Activated effector memory CD4-positive, alpha-beta T cell treated with anti-CD3 and anti-CD28 coated beads, Interleukin-2, amount 50 U/mL, for 16 hours (primary cell): Measurements from ENCODE around the gene ELN.

Experiments used
- DNase-seq: peaks from one replicate; pipeline ENCODE4 v3.0.0-alpha.2; 2020

Gene ELN

GRCh38 chr7:74064696-74065095, 36.7 kb downstream of the ELN start:
- no peak for DNase-seq

DNA sequence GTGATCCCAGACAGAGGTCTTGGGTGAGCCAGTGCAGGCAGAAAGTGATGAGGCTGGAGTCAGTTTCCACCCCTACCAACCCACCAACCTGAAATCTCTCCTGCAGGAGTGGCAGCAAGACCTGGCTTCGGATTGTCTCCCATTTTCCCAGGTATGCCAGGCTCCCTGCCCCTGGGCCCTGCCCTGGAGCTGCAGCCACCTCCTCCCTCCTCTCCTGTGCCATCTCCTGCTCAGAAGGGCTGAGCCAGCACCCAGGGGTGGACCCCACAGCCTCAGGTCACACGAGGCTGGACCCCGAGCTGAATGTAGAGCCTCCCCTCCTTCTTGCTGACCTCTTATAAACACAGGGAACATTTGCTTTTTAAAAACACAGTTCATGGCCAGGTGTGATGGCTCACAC, 38.7 kb downstream of the ELN start:
- no peak for DNase-seq

- no peak for DNase-seq
These were observed 40.6 kb downstream of the ELN start for GRCh38 chr7:74068378-74069085.

- DNase-seq: no peak
These were observed 41.1 kb downstream of the ELN start for GRCh38 chr7:74069086-74069541.

DNA sequence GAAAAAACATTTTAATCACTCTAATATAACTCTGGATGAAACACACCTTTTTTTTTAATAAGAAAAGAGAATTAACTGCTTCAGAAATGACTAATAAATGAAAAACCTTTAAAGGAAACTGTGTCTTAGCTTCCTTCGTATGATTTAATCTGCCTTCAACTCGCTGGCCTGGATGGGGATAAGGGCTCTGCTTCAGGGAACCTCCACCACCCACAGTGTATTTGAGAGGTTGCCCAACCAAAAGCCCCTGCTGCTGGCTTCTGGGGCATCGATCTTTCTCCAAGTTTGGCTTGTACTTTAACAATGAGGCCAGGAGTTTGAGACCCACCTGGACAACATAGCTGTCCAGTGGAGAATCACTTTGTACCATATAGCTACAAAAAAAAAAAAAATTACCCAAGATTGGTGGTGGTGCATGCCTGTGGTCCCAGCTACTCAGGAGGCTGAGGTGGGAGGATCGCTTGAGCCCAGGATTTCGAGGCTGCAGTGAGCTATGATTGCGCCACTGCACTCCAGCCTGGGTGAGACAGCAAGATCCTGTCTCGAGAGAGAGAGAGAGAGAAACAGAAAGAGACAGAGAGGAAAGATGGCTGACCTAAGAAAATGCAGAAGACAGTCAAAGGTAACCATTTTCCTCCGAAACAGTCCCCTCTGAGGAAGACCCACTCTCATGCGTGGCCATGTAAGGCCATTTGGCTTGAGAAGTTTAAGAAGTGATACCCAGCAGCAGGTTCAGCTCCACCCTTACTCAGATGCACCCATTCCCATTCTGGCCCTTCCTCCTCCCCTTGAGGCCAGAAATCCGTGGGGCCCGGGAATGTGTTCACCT, 42.0 kb downstream of the ELN start:
- no peak for DNase-seq

GRCh38 chr7:74070619-74070921, 42.6 kb downstream of the ELN start:
- no peak for DNase-seq

DNA sequence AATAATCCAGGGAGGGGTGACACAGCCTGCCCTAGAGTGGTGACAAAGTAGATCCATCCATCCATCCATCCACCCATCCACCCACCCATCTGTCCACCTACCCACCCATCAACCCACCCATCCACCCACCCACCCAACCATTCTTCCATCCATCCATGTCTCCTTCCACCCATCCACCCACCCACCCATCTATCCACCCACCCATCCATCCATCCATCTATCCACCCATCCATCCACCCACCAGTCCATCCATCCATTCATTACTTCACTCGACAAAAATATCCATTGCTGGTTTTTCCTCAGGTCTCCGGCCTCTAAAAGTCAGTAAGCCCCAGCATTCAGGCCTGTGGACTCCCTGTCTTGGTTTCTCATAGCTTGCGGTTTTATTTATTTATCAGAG, 43.1 kb downstream of the ELN start:
- no peak for DNase-seq

DNA sequence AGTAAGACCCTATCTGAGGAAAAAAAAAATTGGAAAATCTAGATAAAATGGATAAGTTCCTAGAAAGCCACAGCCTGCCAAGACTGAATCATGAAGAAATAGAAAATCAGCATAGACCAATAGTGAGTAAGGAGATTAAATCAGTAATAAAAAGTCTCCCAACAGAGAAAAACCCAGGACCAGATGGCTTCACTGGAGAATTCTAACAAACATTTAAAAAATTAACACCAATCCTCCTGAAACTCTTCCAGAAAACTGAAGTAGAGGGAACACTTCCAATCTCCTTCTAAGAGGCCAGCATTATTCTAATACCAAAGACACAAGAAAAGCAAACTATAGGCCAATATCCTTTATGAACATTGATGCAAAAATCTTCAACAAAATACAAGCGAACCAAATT, 46.8 kb downstream of the ELN start:
- no peak for DNase-seq

- no peak for DNase-seq
These were observed 50.5 kb downstream of the ELN start for GRCh38 chr7:74078461-74078860.

GRCh38 chr7:74082770-74083116, 54.8 kb downstream of the ELN start:
- DNase-seq: no peak

DNA sequence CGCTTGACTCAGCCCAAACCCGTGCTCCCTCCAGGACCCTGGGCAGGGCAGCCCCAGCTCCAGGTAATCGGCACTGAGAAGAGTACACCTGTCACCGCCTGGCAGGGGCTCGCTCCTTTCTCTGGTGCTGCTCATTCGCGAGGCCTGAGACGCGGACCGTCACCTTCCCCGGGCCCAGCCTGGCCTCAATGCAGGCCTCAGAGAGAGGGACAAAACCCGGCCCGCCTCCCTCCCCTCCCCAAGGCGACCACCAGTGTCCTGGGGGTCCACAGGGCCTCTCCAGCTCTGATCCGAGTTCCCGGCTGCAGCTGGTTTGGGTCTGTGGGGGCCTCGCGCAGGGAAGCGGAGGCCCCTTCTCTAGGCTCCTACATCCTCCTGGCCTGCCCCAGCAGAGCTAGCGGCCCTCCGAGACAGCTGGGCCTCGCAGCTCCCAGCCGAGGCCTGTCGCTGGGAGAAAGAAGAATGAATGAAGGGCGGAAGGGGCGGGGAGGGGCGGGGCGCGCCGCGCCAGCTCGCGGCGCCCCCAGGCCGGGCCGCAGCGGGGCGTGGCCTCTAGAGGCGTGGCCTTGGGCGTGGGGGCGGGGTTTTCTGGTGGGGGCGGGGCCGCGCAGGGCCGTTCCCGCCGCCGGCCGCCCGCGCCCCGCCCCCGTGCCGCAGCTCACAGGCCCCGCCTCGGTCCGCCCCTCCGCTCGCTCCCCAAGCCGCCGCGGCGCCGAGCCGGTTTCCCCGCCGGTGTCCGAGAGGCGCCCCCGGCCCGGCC, 55.3 kb downstream of the ELN start, which contains the start of gene LIMK1:
Gene LIMK1 (plus strand): TSS at position 688 of the 760 bp plus-strand sequence. CDS start 187 bp downstream, outside the sequence.
- peak; percentile 94 for DNase-seq

- DNase-seq: no peak
These were observed 56.2 kb downstream of the ELN start for GRCh38 chr7:74083928-74084721.

GRCh38 chr7:74084722-74085578, 57.0 kb downstream of the ELN start:
- no peak for DNase-seq

GRCh38 chr7:74087791-74088453, 59.9 kb downstream of the ELN start:
- DNase-seq: no peak

- DNase-seq: no peak
These were observed 64.5 kb downstream of the ELN start for GRCh38 chr7:74092321-74092963.

GRCh38 chr7:74092964-74093471, 65.0 kb downstream of the ELN start:
- DNase-seq: no peak

GRCh38 chr7:74093671-74094223, 65.8 kb downstream of the ELN start:
- DNase-seq: no peak

DNA sequence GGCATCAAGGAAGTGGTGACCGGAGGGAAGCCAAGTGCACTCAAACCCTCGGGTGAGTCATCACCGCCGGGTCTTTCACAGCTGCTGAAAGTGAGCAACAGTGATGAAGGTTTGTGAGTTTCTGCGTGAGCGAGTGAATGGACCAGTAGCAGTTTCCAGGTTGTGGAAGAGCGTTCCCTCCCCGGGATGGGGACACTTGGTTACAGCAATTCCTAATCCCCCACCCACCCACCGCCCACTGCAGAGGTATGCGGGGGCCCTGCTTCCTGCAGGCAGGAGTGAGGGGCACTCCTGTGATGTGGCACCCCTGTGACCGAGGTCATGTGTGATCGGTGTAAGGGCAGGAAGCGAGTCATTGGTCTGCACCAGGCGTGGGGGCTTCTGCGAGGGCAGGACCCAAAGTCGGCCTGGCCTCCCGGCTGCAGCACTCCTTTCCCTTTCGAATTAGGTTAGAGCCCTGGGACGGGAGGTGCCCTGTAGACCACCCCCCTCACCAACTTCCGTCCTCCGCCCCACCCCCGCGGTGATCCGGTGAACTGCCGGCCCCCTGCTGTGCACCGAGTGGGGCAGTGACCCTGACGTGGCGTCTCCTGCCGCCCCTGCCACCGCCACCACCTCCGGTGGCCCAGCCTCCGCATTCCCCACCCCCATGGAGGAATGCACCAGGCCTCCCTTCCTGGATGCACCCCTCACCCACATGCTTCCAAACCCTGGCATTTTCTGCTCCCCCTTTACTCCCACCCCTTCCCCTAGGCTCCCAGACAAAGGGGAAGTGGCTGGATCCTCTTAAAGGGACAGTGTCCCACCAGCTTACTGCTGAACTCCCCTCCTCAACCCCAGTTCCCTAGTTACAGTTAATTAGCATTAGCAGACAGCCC, 66.5 kb downstream of the ELN start:
- peak; percentile 88 for DNase-seq

GRCh38 chr7:74095135-74095534, 67.2 kb downstream of the ELN start:
- no peak for DNase-seq
